Hepatocyte (in vitro differentiated cells): Measurements from ENCODE around the gene EEF1AKMT3. TPM values are rescaled to one million over a fixed set of nuclear protein-coding genes. Genes with fewer than 3 reads are reported as not detected.

Experiments
- DNase-seq: peaks from one replicate; pipeline ENCODE4 v3.0.0-alpha.2; 2016; ENCODE audit warnings: low spot score
- H2AFZ ChIP-seq: fragments of 200-600 bp; sonication (generic); 2 replicates; pipeline ENCODE4 v1.6.0; 2016; ENCODE audit warnings: antibody characterized with exemption, mild to moderate bottlenecking
- H3K27ac ChIP-seq: fragments of 200-600 bp; sonication (generic); 2 replicates; pipeline ENCODE4 v1.5.1; 2016; ENCODE audit warnings: mild to moderate bottlenecking
- H3K27me3 ChIP-seq: fragments of 200-600 bp; sonication (generic); 2 replicates; pipeline ENCODE4 v1.6.1; 2016
- H3K36me3 ChIP-seq: fragments of 200-600 bp; sonication (generic); replicated peaks from 2 replicates; pipeline ENCODE4 v1.5.1; 2016; ENCODE audit warnings: low read depth; ENCODE audit not compliant: insufficient read depth
- H3K4me1 ChIP-seq: fragments of 200-600 bp; sonication (generic); 2 replicates; pipeline ENCODE4 v1.5.1; 2016; ENCODE audit warnings: mild to moderate bottlenecking, moderate library complexity; ENCODE audit not compliant: insufficient read depth
- H3K4me2 ChIP-seq: fragments of 200-600 bp; sonication (generic); 2 replicates; pipeline ENCODE4 v1.6.0; 2016
- H3K4me3 ChIP-seq: fragments of 200-600 bp; sonication (generic); 2 replicates; pipeline ENCODE4 v1.5.1; 2016; ENCODE audit warnings: mild to moderate bottlenecking
- H3K79me2 ChIP-seq: fragments of 200-600 bp; sonication (generic); 2 replicates; pipeline ENCODE4 v1.6.0; 2017; ENCODE audit warnings: mild to moderate bottlenecking
- H3K9me2 ChIP-seq: fragments of 200-600 bp; sonication (generic); replicated peaks from 2 replicates; pipeline ENCODE4 v1.6.0; 2017; ENCODE audit warnings: mild to moderate bottlenecking; ENCODE audit not compliant: insufficient read depth
- H3K9me3 ChIP-seq: fragments of 200-600 bp; sonication (generic); 2 replicates; pipeline ENCODE4 v1.5.1; 2016; ENCODE audit warnings: low read depth, mild to moderate bottlenecking
- H4K20me1 ChIP-seq: fragments of 200-600 bp; sonication (generic); 2 replicates; pipeline ENCODE4 v1.6.0; 2016; ENCODE audit warnings: mild to moderate bottlenecking; ENCODE audit not compliant: insufficient read depth, poor library complexity, severe bottlenecking
- CTCF ChIP-seq: fragments of 200-600 bp; sonication (generic); IDR thresholded peaks from 2 replicates; pipeline ENCODE4 v1.5.1; 2016; ENCODE audit warnings: antibody characterized with exemption, mild to moderate bottlenecking; ENCODE audit not compliant: poor library complexity
- EZH2 ChIP-seq: fragments of 200-600 bp; sonication (generic); IDR thresholded peaks from 2 replicates; pipeline ENCODE4 v1.6.1; 2016; ENCODE audit warnings: antibody characterized with exemption, mild to moderate bottlenecking, borderline replicate concordance
- EZH2phosphoT487 ChIP-seq: fragments of 200-600 bp; sonication (generic); IDR thresholded peaks from one replicate; pipeline ENCODE4 v1.6.1; 2018; ENCODE audit warnings: antibody characterized with exemption, mild to moderate bottlenecking, low read depth, moderate library complexity; ENCODE audit not compliant: unreplicated experiment, severe bottlenecking
- WGBS: methylation state at CpG from one replicate; pipeline ENCODE4 v1.1.6; 2016; ENCODE audit warnings: low lambda C conversion rate; ENCODE audit errors: missing lambda C conversion rate; 5-methylcytosine and 5-hydroxymethylcytosine counted together
- polyA plus RNA-seq: library from polyadenylated mRNA; unstranded; fragments of >200 nt; fragmentation: Nextera tagmentation; extraction: Ambion mirVana; gene quantifications from 2 replicates; pipeline ENCODE4 v1.2.1, GENCODE V29; 2016
- total RNA-seq: library from RNA; depleted of rRNA; stranded (reverse); fragments of >200 nt; gene quantifications from 2 replicates; pipeline ENCODE4 v1.2.3, GENCODE V29; 2014

EEF1AKMT3 gene
- total and polyA plus RNA-seq, 2 experiments from 2014 or later: 4.5 to 7.6 TPM

DNA sequence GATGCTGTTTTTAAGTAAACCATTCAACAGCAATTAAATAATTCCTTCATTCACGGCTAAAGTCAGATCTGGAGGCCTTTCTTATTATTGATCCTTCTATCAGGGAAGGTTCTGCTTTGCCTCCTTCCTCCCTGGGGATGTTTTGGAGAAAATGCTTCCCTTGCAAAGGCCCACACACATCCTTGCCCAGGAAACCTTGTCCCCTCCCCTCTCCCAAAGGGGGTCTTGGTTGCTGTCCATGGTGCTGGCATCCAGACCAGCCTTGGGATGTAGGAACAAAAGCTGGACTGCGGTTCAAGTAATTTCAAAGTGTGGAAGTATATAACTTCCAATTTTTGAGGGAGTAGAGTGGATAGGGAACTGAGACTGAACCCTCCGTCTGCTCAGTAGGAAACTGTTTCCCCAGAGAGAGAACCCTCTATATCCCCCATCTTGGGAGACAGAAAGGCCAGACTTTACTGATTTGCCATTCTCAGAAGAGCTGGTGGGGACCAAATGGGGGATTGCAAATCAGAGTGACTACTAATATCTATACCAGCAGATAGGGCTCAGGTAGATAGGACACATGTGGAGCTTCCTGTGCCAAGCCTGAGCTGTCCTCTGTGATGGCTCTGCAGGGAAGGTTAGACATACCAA, 11.9 kb upstream of the EEF1AKMT3 start:
- no peaks in the 10 kb centered on the region for H3K9me2 ChIP-seq
- H3K79me2 ChIP-seq: peaks cover 8% of the 10 kb centered on the region
- no peak overlapping the region for H3K27ac ChIP-seq
- no peaks in the 10 kb centered on the region for H3K9me3 ChIP-seq
- H4K20me1 ChIP-seq: peaks cover 9% of the 10 kb centered on the region
- no peaks in the 10 kb centered on the region for H3K36me3 ChIP-seq
- H3K27me3 ChIP-seq: peaks cover 28% of the 10 kb centered on the region
- 87% methylated on average over 3 of the region's 3 CpGs for WGBS
- TF ChIP-seq EZH2phosphoT487 (no peak), EZH2 (no peak), CTCF (no peak)
- no peak overlapping the region for H3K4me3 ChIP-seq
- peaks cover 9% of the 10 kb centered on the region for H3K4me1 ChIP-seq
- no peak overlapping the region for H3K4me2 ChIP-seq
- no peak overlapping the region for H2AFZ ChIP-seq
- no peak for DNase-seq

DNA sequence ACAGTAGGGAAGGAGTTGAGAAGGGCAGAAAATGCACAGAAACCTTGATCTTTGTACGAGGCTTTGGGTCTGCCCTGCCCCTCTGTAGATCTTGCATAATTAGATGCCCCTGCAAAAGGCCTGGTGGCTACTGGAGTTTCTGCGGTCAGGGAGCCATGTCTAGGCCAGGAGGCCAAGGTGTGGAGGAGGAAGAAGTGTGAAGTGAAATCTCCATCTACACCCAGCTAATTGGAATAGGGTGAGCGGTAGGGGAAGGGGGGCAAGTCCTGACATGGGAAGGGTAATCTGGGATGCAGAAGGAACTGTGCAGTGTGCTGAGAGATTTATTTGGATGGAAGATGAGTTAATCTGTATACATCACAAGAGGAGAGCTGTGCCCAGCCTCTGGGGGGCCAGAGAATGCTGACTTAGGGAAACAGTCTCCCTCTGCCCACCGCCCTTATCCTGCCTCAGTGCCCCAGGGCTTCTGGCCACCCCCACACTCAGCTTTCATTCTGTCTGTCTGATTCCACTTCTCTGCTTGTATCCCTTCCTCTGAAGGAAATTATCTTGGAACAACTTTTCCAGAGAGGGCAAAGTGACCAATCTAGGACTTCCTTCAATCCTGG, 10.9 kb upstream of the EEF1AKMT3 start:
- Histone ChIP-seq H2AFZ (no peak overlapping the region), H3K4me3 (no peak overlapping the region), H3K4me1 (peaks cover 19% of the 10 kb centered on the region), H3K4me2 (no peak overlapping the region), H3K9me3 (no peaks in the 10 kb centered on the region), H3K27ac (no peak overlapping the region), H3K9me2 (no peaks in the 10 kb centered on the region), H3K79me2 (peaks cover 8% of the 10 kb centered on the region), H3K36me3 (no peaks in the 10 kb centered on the region), H4K20me1 (peaks cover 7% of the 10 kb centered on the region), H3K27me3 (peaks cover 38% of the 10 kb centered on the region)
- no peak for DNase-seq
- no peak for TF ChIP-seq EZH2phosphoT487
- TF ChIP-seq EZH2: no peak
- TF ChIP-seq CTCF: no peak
- 86% methylated on average over 4 of the region's 4 CpGs for WGBS

GRCh38 chr12:57762463-57762862, 10.0 kb upstream of the EEF1AKMT3 start:
- TF ChIP-seq CTCF: no peak
- TF ChIP-seq EZH2: no peak
- TF ChIP-seq EZH2phosphoT487: no peak
- no peak overlapping the region for H3K4me3 ChIP-seq
- WGBS: 83% methylated on average over 2 of the region's 2 CpGs
- H3K9me2 ChIP-seq: no peaks in the 10 kb centered on the region
- H2AFZ ChIP-seq: no peak overlapping the region
- DNase-seq: no peak
- H3K4me2 ChIP-seq: no peak overlapping the region
- no peaks in the 10 kb centered on the region for H3K36me3 ChIP-seq
- peaks cover 28% of the 10 kb centered on the region for H3K4me1 ChIP-seq
- H3K27me3 ChIP-seq: peaks cover 48% of the 10 kb centered on the region
- H4K20me1 ChIP-seq: peaks cover 6% of the 10 kb centered on the region
- no peak overlapping the region for H3K27ac ChIP-seq
- H3K9me3 ChIP-seq: no peaks in the 10 kb centered on the region
- H3K79me2 ChIP-seq: peaks cover 2% of the 10 kb centered on the region
